Retina (tissue), 1 donor: ENCODE data around the gene AKR1C1.
"Not testable (repeated sequence)": the region's sequence is repeated elsewhere in the genome, so short reads cannot be mapped to it uniquely, and the experiment has no call there.

Source experiments
- DNase-seq: peaks from one replicate; pipeline ENCODE4 v3.0.0-alpha.2; 2016

The AKR1C1 gene

GRCh38 chr10:4947635-4948596 is 15.3 kb upstream of the AKR1C1 start:
- DNase-seq = no peak

- not testable (repeated sequence) for DNase-seq
Measured at GRCh38 chr10:4951512-4952162, 11.6 kb upstream of the AKR1C1 start.

- no peak for DNase-seq
Measured at GRCh38 chr10:4953405-4953804, 9.8 kb upstream of the AKR1C1 start.

- not testable (repeated sequence) for DNase-seq
Measured at GRCh38 chr10:4956088-4956487, 7.1 kb upstream of the AKR1C1 start.

GRCh38 chr10:4956955-4957645 is 6.1 kb upstream of the AKR1C1 start:
- not testable (repeated sequence) for DNase-seq

- not testable (repeated sequence) for DNase-seq
Measured at GRCh38 chr10:4961558-4961957, 1.7 kb upstream of the AKR1C1 start.

- DNase-seq = not testable (repeated sequence)
Measured at GRCh38 chr10:4962308-4962707, 907 bp upstream of the AKR1C1 start.

- DNase-seq = not testable (repeated sequence)
Measured at GRCh38 chr10:4963815-4964154, 570 bp downstream of the AKR1C1 start.

- DNase-seq = not testable (repeated sequence)
Measured at GRCh38 chr10:4965763-4966162, 2.5 kb downstream of the AKR1C1 start.

GRCh38 chr10:4967189-4967588 is 4.0 kb downstream of the AKR1C1 start:
- not testable (repeated sequence) for DNase-seq

- DNase-seq = not testable (repeated sequence)
Measured at GRCh38 chr10:4969289-4969688, 6.1 kb downstream of the AKR1C1 start.

GRCh38 chr10:4970362-4970761 is 7.1 kb downstream of the AKR1C1 start:
- DNase-seq = not testable (repeated sequence)

GRCh38 chr10:4972369-4973142 is 9.3 kb downstream of the AKR1C1 start:
- not testable (repeated sequence) for DNase-seq

- not testable (repeated sequence) for DNase-seq
Measured at GRCh38 chr10:4973294-4973693, 10.1 kb downstream of the AKR1C1 start.

- DNase-seq = not testable (repeated sequence)
Measured at GRCh38 chr10:4974400-4974799, 11.2 kb downstream of the AKR1C1 start.

- DNase-seq = no peak
Measured at GRCh38 chr10:4977025-4977424, 13.8 kb downstream of the AKR1C1 start.

GRCh38 chr10:4978870-4979269 is 15.7 kb downstream of the AKR1C1 start:
- no peak for DNase-seq

GRCh38 chr10:4980793-4981192 is 17.6 kb downstream of the AKR1C1 start:
- no peak for DNase-seq

- no peak for DNase-seq
Measured at GRCh38 chr10:4981722-4982471, 18.7 kb downstream of the AKR1C1 start.

GRCh38 chr10:4982764-4983226 is 19.6 kb downstream of the AKR1C1 start:
- no peak for DNase-seq

- DNase-seq = no peak
Measured at GRCh38 chr10:4983615-4984216, 20.5 kb downstream of the AKR1C1 start.
